ENCODE data around the gene NFATC3.

NFATC3 gene

DNA sequence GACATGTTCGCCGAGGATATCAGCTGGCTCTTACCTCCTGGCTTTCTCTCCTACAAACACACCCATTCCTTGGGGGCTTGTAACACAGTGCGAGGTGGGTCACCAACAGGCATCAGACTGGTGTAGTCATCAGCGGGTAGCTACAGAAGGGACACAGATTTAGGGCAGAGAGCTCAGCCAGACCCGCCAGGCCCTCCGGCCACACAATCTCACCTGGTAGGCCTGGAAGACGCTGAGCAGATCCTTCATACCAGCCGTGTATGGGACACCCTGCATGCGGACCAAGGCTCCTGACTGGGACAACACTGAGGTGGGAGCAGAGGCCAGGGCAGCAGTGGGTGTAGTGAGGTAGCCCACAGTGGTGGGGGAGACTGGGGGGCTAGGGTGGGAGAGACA lies 145.0 kb downstream of the NFATC3 start:
- no peak for DNase-seq (ENCODE audit: low read depth in 2 of 2)

GRCh38 chr16:68230956-68231355 lies 145.8 kb downstream of the NFATC3 start:
- no peak for DNase-seq (ENCODE audit: low read depth in 2 of 2)

DNA sequence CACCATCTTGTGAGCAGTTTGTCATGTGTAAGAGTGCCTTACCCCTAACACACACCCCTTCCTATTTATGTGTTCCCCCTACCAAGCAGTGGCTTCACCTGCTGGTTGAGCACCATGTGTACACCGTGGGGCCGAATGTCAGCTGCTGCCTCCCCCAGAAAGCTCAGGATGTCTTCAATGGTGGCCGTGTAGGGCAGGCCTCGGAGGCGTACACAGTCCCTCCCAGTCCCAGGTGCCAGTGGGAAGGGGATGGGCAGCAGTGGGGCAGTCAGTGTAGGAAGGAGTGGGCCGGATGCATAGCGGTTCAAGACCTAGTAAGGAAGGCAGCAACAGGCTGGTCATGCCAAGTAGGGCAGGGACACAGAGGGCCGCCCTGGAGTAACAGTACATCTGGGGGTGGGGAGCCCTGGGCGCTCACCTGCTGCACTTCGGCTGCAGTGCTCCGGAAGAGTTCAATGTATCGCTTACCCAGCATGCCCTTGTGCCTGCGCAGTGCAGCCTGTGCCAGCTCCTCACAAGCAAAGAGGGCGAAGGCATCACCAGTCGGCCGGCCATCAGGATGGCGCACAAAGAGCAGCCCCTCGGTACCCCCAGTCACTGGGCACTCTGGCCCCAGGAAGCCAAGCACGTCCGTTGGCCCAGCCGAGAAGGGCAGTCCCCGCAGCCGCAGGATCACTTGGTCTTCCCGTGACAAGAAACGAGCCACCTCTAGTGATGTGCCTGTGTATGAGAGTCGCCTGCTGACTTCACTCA lies 146.4 kb downstream of the NFATC3 start:
- no peak for DNase-seq (ENCODE audit: low read depth in 2 of 2)

DNA sequence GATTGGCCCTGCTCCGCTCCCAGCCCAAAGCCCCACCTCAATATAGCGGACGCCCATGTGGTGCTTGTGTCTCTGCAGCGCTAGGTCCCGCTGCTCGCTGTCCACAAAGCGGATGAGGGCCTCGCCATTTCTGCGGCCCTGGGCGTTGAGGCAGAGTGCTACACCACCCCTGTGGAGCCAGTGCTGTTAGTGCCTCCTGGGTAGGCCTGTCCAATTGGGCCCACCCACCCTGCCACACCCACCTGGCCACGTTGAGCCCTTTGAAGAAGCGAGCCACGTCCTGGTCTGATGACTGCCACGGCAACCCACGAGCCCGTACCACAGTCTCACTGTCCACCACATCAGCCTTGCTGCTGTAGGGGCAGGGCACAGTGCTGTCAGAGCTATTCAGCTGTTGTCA lies 147.2 kb downstream of the NFATC3 start:
- no peak for DNase-seq (ENCODE audit: low read depth in 2 of 2)

DNA sequence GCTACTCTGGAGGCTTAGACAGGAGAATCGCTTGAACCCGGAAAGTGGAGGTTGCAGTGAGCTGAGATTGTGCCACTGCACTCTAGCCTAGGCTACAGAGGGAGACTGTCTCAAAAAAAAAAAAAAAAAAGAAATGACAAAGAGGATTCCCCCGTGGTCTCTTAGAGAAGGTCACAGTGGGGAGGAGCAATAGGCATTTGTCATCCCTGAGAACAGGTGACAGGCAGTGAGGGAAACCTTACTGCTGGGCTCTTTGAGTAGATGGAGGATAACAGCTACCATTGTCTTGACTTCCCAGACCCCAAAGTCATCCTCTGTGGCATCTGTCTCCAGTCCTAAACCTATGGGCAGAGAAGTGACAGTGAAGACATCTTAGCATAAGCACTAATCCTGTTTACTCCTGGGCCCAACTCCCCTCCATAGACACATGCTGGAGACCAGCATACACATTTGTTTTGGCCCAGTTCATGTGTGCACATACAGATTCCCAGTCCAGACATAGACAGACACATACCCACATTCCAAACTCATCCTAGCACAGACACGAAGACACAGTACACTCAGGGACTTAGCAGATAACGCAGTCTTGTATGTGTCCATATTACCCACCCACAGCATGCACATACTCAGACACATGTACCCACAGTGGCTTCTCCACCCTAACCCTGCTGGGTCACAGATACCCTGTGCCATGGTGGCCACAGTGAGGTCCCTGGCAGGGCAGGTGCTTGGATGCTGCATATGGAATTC lies 148.1 kb downstream of the NFATC3 start:
- no peak for DNase-seq (ENCODE audit: low read depth in 2 of 2)

DNA sequence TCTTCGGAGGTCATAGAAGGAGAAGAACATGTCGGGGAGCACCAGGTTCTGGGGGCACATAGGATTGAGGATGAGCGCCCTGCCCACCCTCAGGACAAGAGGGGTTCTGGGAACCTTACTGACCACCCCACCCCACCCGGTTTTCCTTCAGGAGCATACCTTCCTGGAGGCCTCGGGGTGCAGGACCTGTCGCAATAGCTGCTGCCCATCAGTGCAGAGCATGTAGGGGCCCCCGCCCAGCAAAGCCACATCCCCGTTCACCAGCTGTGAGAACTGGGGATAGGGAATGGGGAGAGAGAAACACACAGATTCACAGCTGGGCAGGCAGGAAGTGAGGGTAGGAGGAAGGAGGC lies 148.6 kb downstream of the NFATC3 start:
- no peak for DNase-seq (ENCODE audit: low read depth in 2 of 2)

GRCh38 chr16:68234188-68235107 lies 149.3 kb downstream of the NFATC3 start:
- DNase-seq (ENCODE audit: low read depth in 2 of 2), result no peak

DNA sequence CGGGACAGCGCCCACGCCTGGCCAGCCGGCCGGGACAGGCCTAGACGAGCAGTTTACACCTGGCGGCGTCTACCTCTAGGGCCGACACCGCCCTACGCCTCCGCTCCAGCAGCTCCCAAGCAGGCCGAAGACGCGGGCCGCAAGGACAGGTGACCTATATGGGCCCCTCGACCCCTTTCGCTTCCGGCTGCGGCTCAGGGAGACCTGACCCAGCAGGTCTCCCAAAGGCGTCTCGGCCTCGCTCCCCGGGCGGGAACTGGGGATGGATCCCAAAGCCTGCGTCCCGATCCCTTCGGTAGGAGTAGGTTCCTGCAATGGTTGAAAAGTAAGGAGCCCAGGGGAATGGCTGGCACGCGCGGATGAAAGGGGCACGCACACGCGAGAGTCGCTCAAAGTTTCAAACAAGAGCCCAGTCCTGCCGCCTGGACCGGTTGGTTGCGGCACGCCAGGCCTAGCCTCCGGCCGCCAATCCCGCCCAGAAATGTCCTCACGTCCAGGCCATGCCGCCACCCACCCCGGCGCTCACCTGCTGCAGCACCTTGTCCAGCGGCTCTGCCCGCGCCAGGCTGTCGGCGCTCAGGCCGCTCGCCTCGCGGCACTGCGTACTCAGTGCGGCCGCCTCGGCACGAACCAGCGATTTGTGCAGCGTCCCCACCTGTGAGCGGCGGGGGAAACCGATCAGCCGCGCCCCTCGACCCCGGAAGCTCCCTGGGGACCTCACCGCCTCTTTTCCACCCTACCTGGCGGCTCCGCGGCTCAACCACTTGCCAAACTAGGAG lies 150.1 kb downstream of the NFATC3 start:
- DNase-seq (ENCODE audit: low read depth in 2 of 2), result no peak

DNA sequence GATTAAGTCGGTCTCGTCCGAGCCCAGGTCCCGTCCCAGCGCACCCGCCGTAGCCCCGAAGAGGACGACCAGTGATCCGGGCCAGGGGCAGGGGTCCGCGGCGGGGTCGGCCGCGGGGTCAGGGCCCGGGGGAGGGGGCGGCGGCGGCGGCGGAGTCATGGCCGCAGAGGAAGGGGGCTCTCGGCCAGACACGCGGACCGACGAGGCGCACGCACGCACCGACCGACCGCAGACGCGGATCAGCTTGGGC lies 150.6 kb downstream of the NFATC3 start, which contains the start of gene ESRP2:
Gene ESRP2, minus strand, starts transcription at position 241 of the 250 bp plus-strand sequence. Its CDS starts 82 bp downstream, at position 159.
- no peak for DNase-seq (ENCODE audit: low read depth in 2 of 2)

- DNase-seq (ENCODE audit: low read depth in 2 of 2), result no peak
These were observed 151.1 kb downstream of the NFATC3 start for GRCh38 chr16:68236137-68236825.

DNA sequence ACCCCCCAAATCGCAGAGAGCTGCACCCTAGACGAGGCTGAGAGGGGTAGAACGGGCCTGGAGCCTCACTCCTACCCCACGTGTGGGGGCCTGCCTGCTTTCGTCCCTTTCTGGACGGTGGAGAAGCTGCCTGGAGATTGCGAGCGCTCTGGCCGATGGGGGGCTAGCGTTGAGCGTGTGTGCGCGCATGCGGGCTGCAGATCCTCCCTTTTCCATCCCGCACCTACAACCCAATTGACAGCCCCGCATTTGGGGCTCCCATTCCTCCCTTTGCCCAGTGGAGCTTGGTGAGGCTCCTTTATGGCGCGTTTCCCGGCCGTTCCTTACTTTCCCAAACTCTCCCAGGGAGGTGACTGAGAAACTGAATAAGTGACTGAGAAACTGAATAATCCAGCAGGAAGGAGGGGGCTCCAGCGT lies 151.7 kb downstream of the NFATC3 start:
- DNase-seq (ENCODE audit: low read depth in 2 of 2), result no peak

DNA sequence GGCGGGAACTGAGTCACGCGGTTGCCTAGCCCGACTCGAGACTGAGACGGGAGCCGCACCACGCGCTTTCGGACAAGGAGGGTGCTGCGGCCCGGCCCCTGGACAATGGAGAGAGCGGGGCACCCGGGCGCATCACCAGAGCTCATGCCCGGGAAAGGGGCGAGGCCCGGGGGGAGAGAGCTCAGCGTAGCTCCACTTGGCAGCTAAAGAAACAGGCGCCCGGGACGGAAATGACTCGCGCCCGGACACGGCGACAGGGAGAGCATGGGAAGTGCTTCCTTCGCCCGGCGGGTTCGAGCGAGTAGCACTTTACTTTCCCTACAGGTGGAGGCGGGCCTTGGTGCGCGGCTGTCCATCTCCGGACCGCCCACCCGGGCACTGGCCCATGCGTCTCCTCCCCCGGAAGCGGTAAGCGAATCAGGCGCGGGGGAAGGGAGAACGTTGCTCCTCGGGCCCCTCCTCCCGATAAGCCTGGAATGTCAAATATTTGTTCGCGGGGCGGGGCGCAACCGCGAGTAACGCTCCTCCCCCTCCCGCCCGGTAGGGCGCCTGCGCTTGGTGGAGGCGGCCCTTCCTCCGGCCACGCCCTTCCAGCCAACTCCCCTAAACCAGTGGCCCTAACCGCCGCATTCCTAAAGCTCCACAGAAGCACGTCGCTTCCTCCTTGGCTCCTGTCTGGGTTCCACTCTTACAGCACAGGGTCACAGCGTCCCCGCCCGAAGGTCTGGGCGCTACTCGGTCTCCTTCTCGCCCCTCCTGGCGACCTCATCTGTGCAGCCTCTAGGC lies 152.3 kb downstream of the NFATC3 start:
- peak; percentile 87 to 88 for DNase-seq (ENCODE audit: low read depth in 2 of 2)

GRCh38 chr16:68238029-68238345 lies 152.8 kb downstream of the NFATC3 start:
- no peak for DNase-seq (ENCODE audit: low read depth in 2 of 2)

GRCh38 chr16:68242085-68242484 lies 156.9 kb downstream of the NFATC3 start:
- no peak for DNase-seq (ENCODE audit: low read depth in 2 of 2)

DNA sequence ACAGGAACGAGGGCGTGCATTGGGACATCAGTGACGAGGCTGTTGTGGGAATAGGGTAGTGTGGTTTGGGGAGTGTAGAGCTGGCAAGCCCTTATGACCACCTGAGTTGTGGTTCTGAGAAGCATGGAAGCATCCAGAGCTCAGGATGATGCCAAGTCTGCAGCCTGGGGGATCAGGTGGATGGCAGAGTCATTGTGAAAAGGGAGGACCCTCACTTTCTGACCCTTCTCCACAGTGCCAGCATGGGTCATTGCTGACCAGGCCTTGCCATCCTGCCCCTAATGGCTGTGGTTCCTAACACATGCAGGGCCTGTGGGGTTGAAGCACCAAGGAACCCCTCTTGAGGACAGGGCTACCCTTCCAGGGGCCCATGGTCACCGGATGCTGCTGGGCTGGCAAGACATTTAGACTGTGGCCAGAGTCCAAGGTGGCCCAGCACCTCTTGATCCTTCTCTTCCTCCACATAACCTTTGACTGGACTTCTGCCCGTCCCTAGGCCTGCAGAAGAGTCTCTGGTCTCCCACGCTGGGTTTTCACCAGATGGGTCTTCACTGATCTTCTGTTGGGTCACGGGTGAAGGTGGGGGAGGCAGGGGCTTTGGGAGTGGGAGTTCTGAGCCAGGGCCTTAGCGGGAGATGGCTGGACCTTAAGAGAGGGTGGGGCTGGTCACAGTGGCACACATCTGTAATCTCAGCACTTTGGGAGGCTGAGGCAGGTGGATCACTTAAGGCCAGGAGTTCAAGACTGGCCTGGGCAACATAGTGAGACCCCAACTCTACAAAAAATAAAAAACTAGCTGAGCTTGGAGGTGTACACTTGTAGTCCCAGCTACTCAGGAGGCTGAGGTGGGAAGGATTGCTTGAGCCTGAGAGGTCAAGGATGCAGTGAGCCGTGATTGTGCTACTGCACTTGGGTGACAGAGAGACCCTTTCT lies 158.0 kb downstream of the NFATC3 start:
- no peak for DNase-seq (ENCODE audit: low read depth in 2 of 2)

GRCh38 chr16:68244481-68244902 lies 159.3 kb downstream of the NFATC3 start:
- no peak for DNase-seq (ENCODE audit: low read depth in 2 of 2)

GRCh38 chr16:68244903-68245853 lies 160.0 kb downstream of the NFATC3 start, which contains the start of gene PLA2G15:
Gene PLA2G15 (plus strand): TSS chr16:68245373. CDS start chr16:68245427, 54 bp downstream.
- DNase-seq (ENCODE audit: low read depth in 2 of 2), result peak; percentile 96

DNA sequence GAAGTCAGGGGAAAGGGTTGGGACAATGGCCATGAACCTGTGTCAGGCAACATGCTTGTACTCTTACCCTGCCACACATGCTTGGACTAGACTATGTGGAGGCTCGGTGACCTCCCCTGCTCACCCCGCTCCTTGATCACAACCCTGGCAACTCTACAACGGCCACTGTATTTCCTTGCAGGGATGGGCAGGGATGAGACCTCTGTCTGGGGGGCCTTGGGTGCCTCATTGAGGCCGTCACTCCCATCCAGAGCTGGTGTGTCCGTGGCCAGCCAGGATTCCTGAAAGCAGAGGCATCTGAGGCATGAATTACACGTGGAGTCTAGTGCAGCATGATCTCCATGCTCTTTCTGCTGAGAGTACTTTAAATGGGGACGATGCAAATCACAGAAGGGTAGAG lies 161.0 kb downstream of the NFATC3 start:
- DNase-seq (ENCODE audit: low read depth in 2 of 2), result no peak
